Panc1 (cell line): ENCODE measurements around the gene SLC38A10. TPM values are rescaled to one million over a fixed set of nuclear protein-coding genes. Genes with fewer than 3 reads are reported as not detected.

Source experiments
- ATAC-seq: fragments of 200-7000 bp; cut with Tn5 transposase; 2 replicates; pipeline ENCODE4 v1.9.1; 2020; ENCODE audit warnings: mild to moderate bottlenecking, moderate library complexity
- BruUV-seq: library from RNA; stranded (reverse); fragments of 400-500 nt; replicated peaks from 2 replicates; lab custom pipeline; 2021; lab: Mats Ljungman, UMichigan
- CTCF ChIA-PET: fragments of 300-600 bp; sonication (Branson Sonifier 250); formaldehyde crosslinking; loops from one replicate; lab custom pipeline; 2022; ENCODE audit warnings: antibody characterized with exemption; lab: Charles Lee
- POLR2A ChIA-PET: fragments of 300-600 bp; sonication (Branson Sonifier 250); formaldehyde crosslinking; loops from one replicate; lab custom pipeline; 2022; ENCODE audit warnings: antibody characterized with exemption; lab: Charles Lee
- DNase-seq: peaks from one replicate; pipeline ENCODE4 v3.0.0-alpha.2; 2010; ENCODE audit warnings: low read depth, low spot score
- H3K27ac ChIP-seq: 2 replicates; pipeline ENCODE4 v1.5.1; 2011; ENCODE audit warnings: mild to moderate bottlenecking, low read length, inconsistent platforms
- H3K27me3 ChIP-seq: fragments of 200-500 bp; sonication (Bioruptor generic); 2 replicates; pipeline ENCODE4 v1.6.0; 2014; ENCODE audit warnings: low read length, inconsistent platforms; ENCODE audit not compliant: control insufficient read depth, insufficient read depth
- H3K36me3 ChIP-seq: fragments of 200-500 bp; sonication (Bioruptor generic); 2 replicates; pipeline ENCODE4 v1.5.1; 2014; ENCODE audit warnings: inconsistent platforms, mild to moderate bottlenecking, low read length, moderate library complexity; ENCODE audit not compliant: control insufficient read depth, insufficient read depth
- H3K4me1 ChIP-seq: 2 replicates; pipeline ENCODE4 v1.5.1; 2011; ENCODE audit warnings: inconsistent platforms, mild to moderate bottlenecking, low read length, moderate library complexity; ENCODE audit not compliant: control insufficient read depth, insufficient read depth
- H3K4me3 ChIP-seq, 2 experiments: 2 replicates each; pipeline ENCODE4 v1.5.1; 2011 to 2012; ENCODE audit warnings: low read depth in 2 of 2, low read length in 2 of 2, mild to moderate bottlenecking in 2 of 2, inconsistent platforms in 1 of 2, moderate library complexity in 1 of 2
- H3K9me3 ChIP-seq: fragments of 200-500 bp; sonication (Bioruptor generic); 2 replicates; pipeline ENCODE4 v1.5.1; 2014; ENCODE audit warnings: low read depth, mild to moderate bottlenecking, inconsistent platforms, low read length, moderate library complexity; ENCODE audit not compliant: control insufficient read depth, insufficient read depth
- CTCF ChIP-seq: fragments of 450-650 bp; IDR thresholded peaks from 2 replicates; pipeline ENCODE4 v1.5.1; 2017; ENCODE audit warnings: mild to moderate bottlenecking
- POLR2AphosphoS5 ChIP-seq: IDR thresholded peaks from 2 replicates; pipeline ENCODE4 v1.6.1; 2012; ENCODE audit warnings: mild to moderate bottlenecking, low read depth, low read length, moderate library complexity
- REST ChIP-seq, 2 experiments: IDR thresholded peaks; 2 replicates each; pipeline ENCODE4 v1.6.1; 2011 to 2012; ENCODE audit warnings: low read depth in 2 of 2, control low read depth in 1 of 2, low read length in 1 of 2, mild to moderate bottlenecking in 1 of 2, moderate library complexity in 1 of 2; ENCODE audit not compliant: insufficient read depth in 1 of 2
- SIN3A ChIP-seq: IDR thresholded peaks from 2 replicates; pipeline ENCODE4 v1.6.1; 2012; ENCODE audit warnings: low read depth, mild to moderate bottlenecking, low read length, moderate library complexity, borderline replicate concordance; ENCODE audit not compliant: insufficient read depth
- TCF7L2 ChIP-seq: IDR thresholded peaks from 2 replicates; pipeline ENCODE4 v1.6.1; 2011; ENCODE audit warnings: mild to moderate bottlenecking, low read depth, low read length, inconsistent platforms
- in situ Hi-C: cut with HindIII; loops from 2 replicates; pipeline ENCODE4 v1.10.0; 2016; ENCODE audit warnings: low sequenced_read_pairs, low pct_unique_long_range_greater_than_20kb
- intact Hi-C: fragments of 100-400 bp; cut with micrococcal nuclease; formaldehyde crosslinking; loops from one replicate; pipeline ENCODE4 v1.10.0; 2022; ENCODE audit not compliant: unreplicated experiment
- total RNA-seq: library from RNA; stranded (reverse); gene quantifications from one replicate; pipeline ENCODE4 v1.2.1, GENCODE V29; 2021; ENCODE audit not compliant: unreplicated experiment

SLC38A10 gene
- total RNA-seq, 1 experiment from 2014 or later = 188 TPM

- no peak for TF ChIP-seq CTCF
- no peak for TF ChIP-seq POLR2AphosphoS5
- TF ChIP-seq TCF7L2 = no peak
- TF ChIP-seq REST (IDR thresholded peaks at IDR 0.05; ENCODE audit: insufficient read depth in 1 of 2, low read depth in 2 of 2, low read length in 1 of 2) = no peak
- no peak for TF ChIP-seq SIN3A
- ChIA-PET POLR2A (interaction anchor here (0.5 kb wide), 1 partner anchor 210 kb away, joined by 4 read pairs; no protein-coding TSS in a partner anchor), CTCF (no interaction called here)
- Histone ChIP-seq H3K9me3 (no peaks in the 10 kb centered on the region), H3K27ac (no peak overlapping the region), H3K4me1 (no peaks in the 10 kb centered on the region), H3K27me3 (no peaks in the 10 kb centered on the region), H3K4me3 (no peak overlapping the region), H3K36me3 (peaks cover 4% of the 10 kb centered on the region; the same call in 1 of the 2 replicates)
- intact Hi-C loops = no loop called here
- ATAC-seq (no peak), DNase-seq (no peak)
- no TSS peak for BruUV-seq
- in situ Hi-C loops = no loop called here
Measured at GRCh38 chr17:81274471-81274855, 20.6 kb downstream of the SLC38A10 start.

GRCh38 chr17:81273698-81274470 is 21.2 kb downstream of the SLC38A10 start:
- intact Hi-C loops (no loop called here), in situ Hi-C loops (no loop called here)
- DNase-seq (no peak), ATAC-seq (no peak)
- no peak overlapping the region for H3K4me3 ChIP-seq
- BruUV-seq = no TSS peak
- H3K9me3 ChIP-seq = no peaks in the 10 kb centered on the region
- CTCF ChIA-PET = no interaction called here
- H3K27ac ChIP-seq = no peak overlapping the region
- H3K36me3 ChIP-seq = peaks cover 6% of the 10 kb centered on the region
- no peaks in the 10 kb centered on the region for H3K4me1 ChIP-seq
- TF ChIP-seq CTCF (no peak), POLR2AphosphoS5 (no peak), REST (IDR thresholded peaks at IDR 0.05; ENCODE audit: insufficient read depth in 1 of 2, low read depth in 2 of 2, low read length in 1 of 2) (no peak), TCF7L2 (no peak)
- POLR2A ChIA-PET = no interaction called here
- no peaks in the 10 kb centered on the region for H3K27me3 ChIP-seq
